ENCODE data around the gene GASK1A.

Gene GASK1A

DNA sequence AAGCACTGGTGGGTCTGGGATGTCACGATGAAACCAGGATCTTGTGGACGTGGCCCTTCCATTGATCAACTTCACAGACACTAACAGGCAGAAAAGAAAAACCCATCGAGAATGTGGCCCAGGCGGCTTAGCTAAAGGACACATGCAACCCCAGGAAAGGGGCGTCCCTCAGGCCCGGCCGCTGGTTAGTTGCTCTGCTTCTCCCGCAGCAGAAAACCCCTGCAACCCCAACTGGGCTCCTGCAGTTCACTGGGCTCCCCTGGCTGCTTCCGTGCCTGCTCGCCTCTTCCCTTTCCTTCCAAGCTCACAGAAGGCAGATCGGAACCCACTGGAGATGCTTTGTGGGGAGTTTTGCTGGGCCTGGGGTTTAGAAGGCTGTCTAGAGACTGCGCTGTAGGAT is 1.1 kb downstream of the GASK1A start:
- peak overlapping the region in 4 of 5 donors; percentile 72 to 82 (median 78) for H3K4me3 ChIP-seq (ENCODE audit: low read depth in 1 of 5, low read length in 5 of 5)
- H3K9me3 ChIP-seq (ENCODE audit: control insufficient read depth in 5 of 5, low read length in 5 of 5): peaks cover 0 to 5% (median 3%) of the 10 kb centered on the region in 5 donors
- no peak overlapping the region for H3K27ac ChIP-seq (ENCODE audit: low read depth, low read length)
- H3K9ac ChIP-seq (ENCODE audit: low read length in 5 of 5): peak overlapping the region in 3 of 5 donors; percentile 6 to 49 (median 39)
- H3K36me3 ChIP-seq (ENCODE audit: control insufficient read depth in 5 of 5, insufficient read depth in 5 of 5, low read length in 5 of 5): no peaks in the 10 kb centered on the region
- peaks cover 0 to 13% (median 0%) of the 10 kb centered on the region in 5 donors for H3K27me3 ChIP-seq (ENCODE audit: control insufficient read depth in 5 of 5, insufficient read depth in 4 of 5, low read length in 5 of 5)
- H3K4me1 ChIP-seq (ENCODE audit: control insufficient read depth in 5 of 5, insufficient read depth in 5 of 5, low read length in 5 of 5): peaks cover 0 to 32% (median 25%) of the 10 kb centered on the region in 5 donors

DNA sequence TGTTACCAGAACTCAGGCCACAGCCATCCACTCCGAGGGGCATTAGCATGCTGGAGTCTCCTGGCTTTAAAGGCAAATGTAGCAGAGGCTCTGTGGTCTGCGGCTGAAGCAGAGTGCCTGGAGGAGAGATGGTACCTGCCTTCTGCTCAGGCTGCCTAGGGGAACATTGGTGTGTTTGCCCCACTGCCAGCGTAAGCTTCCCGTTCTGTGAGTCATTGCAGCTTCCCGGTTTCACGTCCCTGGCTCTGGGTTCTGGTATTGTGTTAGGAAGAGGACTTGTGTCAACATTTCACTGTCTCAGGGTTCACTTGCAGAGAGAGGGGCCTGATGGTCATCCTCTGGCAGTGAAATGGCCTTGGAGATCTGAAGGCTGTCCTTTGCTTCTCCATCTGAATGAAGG is 1.8 kb downstream of the GASK1A start:
- peaks cover 0 to 5% (median 3%) of the 10 kb centered on the region in 5 donors for H3K9me3 ChIP-seq (ENCODE audit: control insufficient read depth in 5 of 5, low read length in 5 of 5)
- H3K36me3 ChIP-seq (ENCODE audit: control insufficient read depth in 5 of 5, insufficient read depth in 5 of 5, low read length in 5 of 5): no peaks in the 10 kb centered on the region
- peak overlapping the region in 3 of 5 donors; percentile 78 to 82 (median 78) for H3K4me3 ChIP-seq (ENCODE audit: low read depth in 1 of 5, low read length in 5 of 5)
- peaks cover 0 to 32% (median 25%) of the 10 kb centered on the region in 5 donors for H3K4me1 ChIP-seq (ENCODE audit: control insufficient read depth in 5 of 5, insufficient read depth in 5 of 5, low read length in 5 of 5)
- no peak overlapping the region for H3K9ac ChIP-seq (ENCODE audit: low read length in 5 of 5)
- peaks cover 0 to 13% (median 0%) of the 10 kb centered on the region in 5 donors for H3K27me3 ChIP-seq (ENCODE audit: control insufficient read depth in 5 of 5, insufficient read depth in 4 of 5, low read length in 5 of 5)
- no peak overlapping the region for H3K27ac ChIP-seq (ENCODE audit: low read depth, low read length)

DNA sequence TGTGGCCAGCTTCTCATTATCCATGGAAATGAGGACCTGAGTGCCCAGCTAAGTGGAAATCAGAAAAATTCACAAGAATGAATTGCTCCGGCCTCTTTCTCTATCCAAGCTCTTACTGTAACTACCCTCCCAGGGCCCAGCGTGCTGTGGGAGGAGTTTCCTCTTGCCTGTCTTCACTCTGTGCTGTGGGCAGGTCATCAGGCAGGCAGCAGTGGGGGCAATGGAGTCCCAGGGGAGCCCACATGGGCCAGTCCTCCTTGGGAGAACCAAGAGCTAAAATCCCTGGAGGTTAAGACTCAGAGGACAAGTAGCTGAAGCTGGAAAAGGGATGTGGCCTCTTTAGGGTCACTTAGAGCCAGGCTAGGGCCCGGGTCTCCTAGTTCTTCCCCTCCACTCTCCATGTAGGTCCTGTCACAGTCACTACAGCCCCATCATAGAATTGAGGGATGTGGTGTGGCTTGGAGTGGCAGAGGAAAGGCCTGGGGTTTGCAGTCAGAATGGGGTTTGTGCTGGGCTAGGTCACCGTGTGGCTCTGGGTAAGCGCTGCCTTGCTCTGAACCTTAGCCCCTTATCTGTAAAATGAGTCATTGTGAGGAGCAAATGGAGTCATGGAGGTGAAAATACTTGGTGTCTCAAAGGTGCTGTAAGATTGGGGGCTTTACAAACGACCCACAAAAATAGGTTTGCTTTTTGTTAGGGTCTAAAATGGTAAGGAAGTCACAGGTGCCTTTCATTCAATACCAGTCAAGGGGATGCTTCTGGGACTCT is 3.7 kb downstream of the GASK1A start:
- Histone ChIP-seq H3K9ac (ENCODE audit: low read length in 5 of 5) (no peak overlapping the region), H3K27ac (ENCODE audit: low read depth, low read length) (no peak overlapping the region), H3K9me3 (ENCODE audit: control insufficient read depth in 5 of 5, low read length in 5 of 5) (no peaks in the 10 kb centered on the region), H3K4me1 (ENCODE audit: control insufficient read depth in 5 of 5, insufficient read depth in 5 of 5, low read length in 5 of 5) (peaks cover 0 to 32% (median 25%) of the 10 kb centered on the region in 5 donors), H3K4me3 (ENCODE audit: low read depth in 1 of 5, low read length in 5 of 5) (no peak overlapping the region), H3K36me3 (ENCODE audit: control insufficient read depth in 5 of 5, insufficient read depth in 5 of 5, low read length in 5 of 5) (no peaks in the 10 kb centered on the region), H3K27me3 (ENCODE audit: control insufficient read depth in 5 of 5, insufficient read depth in 4 of 5, low read length in 5 of 5) (peaks cover 0 to 13% (median 0%) of the 10 kb centered on the region in 5 donors)

DNA sequence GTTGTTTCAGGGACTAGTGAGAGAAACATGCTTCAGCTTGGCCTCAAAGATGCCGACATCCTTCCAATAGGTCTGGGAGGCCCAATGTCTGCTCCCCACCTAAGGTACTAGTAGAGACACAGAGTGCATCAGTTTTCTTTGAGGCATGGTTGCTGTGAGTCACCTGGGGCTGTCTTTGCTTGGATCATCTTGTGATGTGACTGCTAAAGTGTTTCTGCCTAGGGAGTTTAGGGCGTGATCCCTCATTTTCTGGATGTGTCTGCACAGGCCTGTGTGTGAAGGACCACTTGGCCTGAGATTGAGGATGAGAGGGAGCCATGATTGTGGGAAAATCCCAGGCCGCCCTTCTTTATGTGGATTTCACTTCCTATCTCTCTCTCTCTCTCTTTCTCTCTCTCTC is 4.8 kb downstream of the GASK1A start:
- Histone ChIP-seq H3K27me3 (ENCODE audit: control insufficient read depth in 5 of 5, insufficient read depth in 4 of 5, low read length in 5 of 5) (peaks cover 0 to 13% (median 0%) of the 10 kb centered on the region in 5 donors), H3K36me3 (ENCODE audit: control insufficient read depth in 5 of 5, insufficient read depth in 5 of 5, low read length in 5 of 5) (no peaks in the 10 kb centered on the region), H3K4me3 (ENCODE audit: low read depth in 1 of 5, low read length in 5 of 5) (no peak overlapping the region), H3K9ac (ENCODE audit: low read length in 5 of 5) (no peak overlapping the region), H3K4me1 (ENCODE audit: control insufficient read depth in 5 of 5, insufficient read depth in 5 of 5, low read length in 5 of 5) (peaks cover 0 to 31% (median 22%) of the 10 kb centered on the region in 5 donors), H3K9me3 (ENCODE audit: control insufficient read depth in 5 of 5, low read length in 5 of 5) (no peaks in the 10 kb centered on the region), H3K27ac (ENCODE audit: low read depth, low read length) (no peak overlapping the region)

DNA sequence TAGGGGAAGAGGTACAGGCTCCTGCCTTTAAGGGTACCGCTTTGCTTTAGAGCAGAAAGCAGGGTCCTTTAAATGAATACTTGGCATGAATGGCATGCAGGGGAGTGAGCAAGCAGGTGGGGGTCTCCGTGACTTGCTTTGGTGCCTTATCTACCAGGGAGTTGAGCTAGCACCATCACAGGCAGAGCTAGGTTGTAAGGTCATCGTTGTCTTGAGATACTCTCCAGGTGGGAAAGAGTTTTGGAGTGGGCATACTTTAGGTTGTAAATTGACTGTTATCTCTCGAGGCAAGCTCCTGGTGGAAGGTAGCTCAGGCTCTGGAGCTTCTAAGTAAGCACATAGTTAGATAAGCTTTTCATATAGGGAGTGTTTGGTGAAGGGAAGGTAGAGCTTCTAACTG is 5.6 kb downstream of the GASK1A start:
- Histone ChIP-seq H3K27me3 (ENCODE audit: control insufficient read depth in 5 of 5, insufficient read depth in 4 of 5, low read length in 5 of 5) (peaks cover 0 to 12% (median 0%) of the 10 kb centered on the region in 5 donors), H3K4me1 (ENCODE audit: control insufficient read depth in 5 of 5, insufficient read depth in 5 of 5, low read length in 5 of 5) (peaks cover 0 to 23% (median 14%) of the 10 kb centered on the region in 5 donors), H3K9me3 (ENCODE audit: control insufficient read depth in 5 of 5, low read length in 5 of 5) (no peaks in the 10 kb centered on the region), H3K36me3 (ENCODE audit: control insufficient read depth in 5 of 5, insufficient read depth in 5 of 5, low read length in 5 of 5) (no peaks in the 10 kb centered on the region), H3K27ac (ENCODE audit: low read depth, low read length) (no peak overlapping the region), H3K4me3 (ENCODE audit: low read depth in 1 of 5, low read length in 5 of 5) (no peak overlapping the region), H3K9ac (ENCODE audit: low read length in 5 of 5) (no peak overlapping the region)

DNA sequence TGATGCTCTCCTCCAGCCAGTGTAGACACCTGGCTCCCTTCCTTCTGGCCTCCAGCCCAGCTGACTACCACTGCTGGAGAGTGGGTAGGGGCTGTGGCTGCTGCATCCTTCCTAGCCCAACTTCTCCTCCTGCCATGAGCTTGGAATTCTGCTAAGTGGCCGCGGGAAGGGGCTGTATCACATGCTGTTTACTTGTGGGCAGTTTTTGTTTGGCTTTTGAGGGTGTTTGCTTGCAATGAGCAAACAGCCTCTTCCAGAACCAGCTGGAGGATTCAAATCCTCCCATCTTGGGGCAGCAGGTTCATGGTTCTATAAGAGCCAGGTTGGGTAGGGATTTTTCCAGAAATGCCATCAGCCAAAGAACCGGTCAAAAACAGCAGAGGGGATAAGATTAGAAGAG is 9.0 kb downstream of the GASK1A start:
- Histone ChIP-seq H3K4me1 (ENCODE audit: control insufficient read depth in 5 of 5, insufficient read depth in 5 of 5, low read length in 5 of 5) (peaks cover 0 to 18% (median 0%) of the 10 kb centered on the region in 5 donors), H3K27me3 (ENCODE audit: control insufficient read depth in 5 of 5, insufficient read depth in 4 of 5, low read length in 5 of 5) (no peaks in the 10 kb centered on the region), H3K4me3 (ENCODE audit: low read depth in 1 of 5, low read length in 5 of 5) (no peak overlapping the region), H3K9ac (ENCODE audit: low read length in 5 of 5) (no peak overlapping the region), H3K9me3 (ENCODE audit: control insufficient read depth in 5 of 5, low read length in 5 of 5) (no peaks in the 10 kb centered on the region), H3K36me3 (ENCODE audit: control insufficient read depth in 5 of 5, insufficient read depth in 5 of 5, low read length in 5 of 5) (no peaks in the 10 kb centered on the region), H3K27ac (ENCODE audit: low read depth, low read length) (no peak overlapping the region)

DNA sequence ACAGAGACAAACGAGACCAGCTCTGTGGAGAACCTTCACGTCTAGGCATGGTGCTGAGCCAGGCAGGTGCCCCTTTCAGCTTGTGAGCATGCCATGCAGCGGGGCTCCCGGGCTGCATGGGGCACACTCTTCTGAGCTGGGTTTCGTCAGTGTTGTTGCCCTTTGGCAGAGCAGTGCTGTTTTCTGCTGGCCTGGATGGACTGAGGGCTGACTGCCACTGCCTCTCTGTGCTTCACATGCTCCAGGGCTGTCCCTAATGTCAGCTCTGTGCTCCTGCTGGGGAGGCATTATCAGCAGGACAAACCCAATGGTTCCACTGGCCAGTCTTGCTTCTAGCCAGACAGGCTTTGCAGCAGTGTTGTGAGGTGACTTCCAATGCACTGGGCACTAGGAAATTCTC is 9.5 kb downstream of the GASK1A start:
- no peak overlapping the region for H3K4me3 ChIP-seq (ENCODE audit: low read depth in 1 of 5, low read length in 5 of 5)
- no peaks in the 10 kb centered on the region for H3K27me3 ChIP-seq (ENCODE audit: control insufficient read depth in 5 of 5, insufficient read depth in 4 of 5, low read length in 5 of 5)
- H3K9me3 ChIP-seq (ENCODE audit: control insufficient read depth in 5 of 5, low read length in 5 of 5): no peaks in the 10 kb centered on the region
- no peaks in the 10 kb centered on the region for H3K36me3 ChIP-seq (ENCODE audit: control insufficient read depth in 5 of 5, insufficient read depth in 5 of 5, low read length in 5 of 5)
- no peak overlapping the region for H3K9ac ChIP-seq (ENCODE audit: low read length in 5 of 5)
- H3K4me1 ChIP-seq (ENCODE audit: control insufficient read depth in 5 of 5, insufficient read depth in 5 of 5, low read length in 5 of 5): peaks cover 0 to 18% (median 0%) of the 10 kb centered on the region in 5 donors
- H3K27ac ChIP-seq (ENCODE audit: low read depth, low read length): no peak overlapping the region

DNA sequence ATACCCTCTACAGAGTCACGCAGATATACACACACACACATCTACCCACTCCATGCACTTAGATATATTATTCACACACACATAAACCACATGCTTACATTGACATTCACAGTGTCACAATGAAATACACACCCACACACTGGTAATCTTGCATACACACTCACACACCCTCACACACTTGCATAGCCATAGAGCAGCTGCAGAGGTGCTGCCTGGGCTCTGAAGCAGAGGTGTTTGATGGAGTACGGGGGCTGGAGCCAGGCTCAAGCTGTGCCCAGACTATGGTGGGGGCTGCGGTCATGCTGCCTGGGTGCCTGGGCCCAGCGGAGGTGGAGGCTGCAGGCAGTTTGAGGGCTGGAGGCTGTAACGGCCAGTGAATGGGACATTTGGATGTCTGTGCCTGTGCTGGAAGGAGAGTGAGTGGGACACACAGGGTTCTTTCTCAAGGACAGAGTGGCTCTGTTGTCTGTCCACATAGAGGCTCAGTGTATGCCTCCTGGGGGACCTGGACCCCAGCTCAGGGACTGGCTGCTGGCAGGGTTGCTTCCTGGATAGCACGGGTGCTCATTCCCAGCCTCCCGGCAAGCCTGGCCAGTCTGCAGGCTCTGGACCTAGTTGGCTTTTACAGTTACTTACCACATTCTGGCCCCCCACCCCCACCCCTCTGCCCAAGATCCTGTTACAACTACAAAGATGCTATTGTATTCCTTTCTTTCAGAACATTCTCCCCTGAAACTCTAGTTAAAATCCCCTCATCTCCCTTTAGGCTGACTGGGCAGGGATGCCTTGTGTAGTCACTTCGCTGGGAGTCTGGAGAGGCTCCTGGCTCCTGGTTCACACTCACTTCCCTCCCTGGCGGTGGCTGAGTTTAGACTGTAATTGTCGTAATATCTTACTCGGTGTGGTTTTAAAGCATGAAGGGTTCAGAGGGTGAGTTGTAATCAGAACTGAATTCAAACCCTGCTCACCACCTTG is 12.5 kb downstream of the GASK1A start:
- H3K4me3 ChIP-seq (ENCODE audit: low read depth in 1 of 5, low read length in 5 of 5): no peak overlapping the region
- H3K27ac ChIP-seq (ENCODE audit: low read depth, low read length): no peak overlapping the region

DNA sequence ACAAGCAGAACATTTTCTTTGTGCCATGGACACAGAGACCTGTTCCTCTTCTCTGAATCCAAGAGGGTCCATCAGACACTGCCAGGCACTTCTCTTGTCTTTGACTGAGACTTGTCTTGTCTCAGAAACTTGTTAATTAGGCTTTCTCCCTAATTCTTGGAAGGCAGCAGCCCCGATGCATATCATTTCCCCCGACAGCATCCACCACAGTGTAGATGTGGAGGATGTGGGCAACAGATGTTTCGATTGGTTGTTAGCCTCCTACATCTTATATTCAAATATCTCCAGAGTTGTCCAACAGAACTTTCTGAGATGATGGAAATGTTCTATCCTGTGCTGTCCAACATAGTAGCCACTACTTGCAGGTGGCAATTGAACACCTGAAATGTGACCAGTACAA is 15.5 kb downstream of the GASK1A start:
- Histone ChIP-seq H3K9me3 (ENCODE audit: control insufficient read depth in 5 of 5, low read length in 5 of 5) (no peaks in the 10 kb centered on the region), H3K4me1 (ENCODE audit: control insufficient read depth in 5 of 5, insufficient read depth in 5 of 5, low read length in 5 of 5) (peaks cover 4 to 33% (median 13%) of the 10 kb centered on the region in 5 donors), H3K27ac (ENCODE audit: low read depth, low read length) (no peak overlapping the region), H3K27me3 (ENCODE audit: control insufficient read depth in 5 of 5, insufficient read depth in 4 of 5, low read length in 5 of 5) (no peaks in the 10 kb centered on the region), H3K36me3 (ENCODE audit: control insufficient read depth in 5 of 5, insufficient read depth in 5 of 5, low read length in 5 of 5) (no peaks in the 10 kb centered on the region), H3K4me3 (ENCODE audit: low read depth in 1 of 5, low read length in 5 of 5) (no peak overlapping the region), H3K9ac (ENCODE audit: low read length in 5 of 5) (no peak overlapping the region)

More for the DNA sequence above, 12.5 kb downstream of the GASK1A start:
- H3K27me3 ChIP-seq (ENCODE audit: control insufficient read depth in 5 of 5, insufficient read depth in 4 of 5, low read length in 5 of 5): no peaks in the 10 kb centered on the region
- H3K36me3 ChIP-seq (ENCODE audit: control insufficient read depth in 5 of 5, insufficient read depth in 5 of 5, low read length in 5 of 5): no peaks in the 10 kb centered on the region
- H3K9me3 ChIP-seq (ENCODE audit: control insufficient read depth in 5 of 5, low read length in 5 of 5): no peaks in the 10 kb centered on the region
- peaks cover under 1 to 22% (median 4%) of the 10 kb centered on the region in 5 donors for H3K4me1 ChIP-seq (ENCODE audit: control insufficient read depth in 5 of 5, insufficient read depth in 5 of 5, low read length in 5 of 5)
- H3K9ac ChIP-seq (ENCODE audit: low read length in 5 of 5): no peak overlapping the region

All from subcutaneous abdominal adipose tissue (tissue), 5 donors.